ENCODE results near the gene RAB40B. TPM values are rescaled to one million over a fixed set of nuclear protein-coding genes. Genes with fewer than 3 reads are reported as not detected.

RAB40B gene
- total RNA-seq, 1 donor from 2014 or later: 3.2 TPM

DNA sequence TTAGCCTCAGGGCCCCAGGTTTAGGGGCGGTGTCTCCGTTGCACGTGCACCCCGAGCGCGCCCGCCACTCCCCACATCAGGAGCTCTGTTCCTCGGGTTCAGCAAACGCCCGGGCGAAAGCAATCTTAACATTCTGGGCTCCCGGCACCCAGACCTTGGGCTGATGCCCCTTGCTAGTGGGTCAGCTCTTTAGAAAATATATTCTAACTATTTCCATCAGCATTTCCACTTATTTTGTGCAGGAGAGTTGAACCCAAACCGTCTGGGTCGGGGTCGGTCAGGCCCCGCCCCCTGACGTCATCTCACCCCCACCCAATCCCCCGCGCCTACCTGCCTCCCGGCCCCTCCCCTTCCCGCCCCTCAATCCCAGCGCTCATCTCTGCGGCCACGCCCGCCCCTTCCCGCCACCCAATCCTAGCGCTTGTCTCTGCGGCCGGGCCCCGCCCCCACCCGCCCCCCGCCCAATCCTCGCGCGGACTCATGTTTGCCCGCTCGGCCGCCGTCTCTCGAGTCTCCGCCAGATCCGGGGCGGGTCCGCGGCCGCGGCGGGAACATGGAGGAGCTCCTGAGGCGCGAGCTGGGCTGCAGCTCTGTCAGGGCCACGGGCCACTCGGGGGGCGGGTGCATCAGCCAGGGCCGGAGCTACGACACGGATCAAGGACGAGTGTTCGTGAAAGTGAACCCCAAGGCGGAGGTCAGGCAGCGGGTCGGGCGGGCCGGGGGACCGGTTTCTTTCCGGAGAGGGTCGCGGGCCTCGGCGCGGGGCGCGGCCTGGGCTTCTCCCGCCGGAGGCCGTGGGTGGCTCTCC is 17.9 kb upstream of the RAB40B start, which contains the start of gene FN3KRP:
Gene FN3KRP (plus strand): TSS at position 504 of the 808 bp plus-strand sequence. CDS start 50 bp downstream, at position 554.
- peak; percentile 91 to 92 for DNase-seq (ENCODE audit: low read depth in 2 of 2)

DNA sequence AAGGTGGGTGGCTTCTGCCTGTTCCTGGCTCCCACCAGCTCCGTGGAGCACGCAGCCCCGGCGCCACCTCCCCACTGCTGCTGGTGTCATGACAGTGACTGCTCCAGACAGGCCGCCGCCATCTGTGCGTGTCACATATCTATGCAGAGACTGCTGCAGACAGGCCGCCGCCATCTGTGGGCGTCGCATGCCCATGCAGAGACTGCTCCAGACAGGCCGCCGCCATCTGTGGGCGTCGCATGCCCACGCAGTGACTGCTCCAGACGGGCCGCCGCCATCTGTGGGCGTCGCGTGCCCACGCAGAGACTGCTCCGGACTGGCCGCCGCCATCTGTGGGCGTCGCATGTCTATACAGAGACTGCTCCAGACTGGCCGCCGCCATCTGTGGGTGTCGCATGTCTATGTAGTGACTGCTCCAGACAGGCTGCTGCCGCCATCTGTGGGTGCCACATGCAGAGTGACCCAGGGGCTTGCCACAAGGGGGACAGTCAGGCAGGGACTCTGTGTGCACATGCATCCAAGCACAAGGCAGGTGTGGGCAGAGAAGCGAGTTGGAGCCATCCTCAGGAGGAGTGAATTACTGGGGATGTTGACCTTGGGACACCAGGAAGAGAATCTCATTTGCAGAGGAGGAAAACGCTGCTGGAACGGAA is 14.7 kb upstream of the RAB40B start:
- DNase-seq (ENCODE audit: low read depth in 2 of 2): no peak

DNA sequence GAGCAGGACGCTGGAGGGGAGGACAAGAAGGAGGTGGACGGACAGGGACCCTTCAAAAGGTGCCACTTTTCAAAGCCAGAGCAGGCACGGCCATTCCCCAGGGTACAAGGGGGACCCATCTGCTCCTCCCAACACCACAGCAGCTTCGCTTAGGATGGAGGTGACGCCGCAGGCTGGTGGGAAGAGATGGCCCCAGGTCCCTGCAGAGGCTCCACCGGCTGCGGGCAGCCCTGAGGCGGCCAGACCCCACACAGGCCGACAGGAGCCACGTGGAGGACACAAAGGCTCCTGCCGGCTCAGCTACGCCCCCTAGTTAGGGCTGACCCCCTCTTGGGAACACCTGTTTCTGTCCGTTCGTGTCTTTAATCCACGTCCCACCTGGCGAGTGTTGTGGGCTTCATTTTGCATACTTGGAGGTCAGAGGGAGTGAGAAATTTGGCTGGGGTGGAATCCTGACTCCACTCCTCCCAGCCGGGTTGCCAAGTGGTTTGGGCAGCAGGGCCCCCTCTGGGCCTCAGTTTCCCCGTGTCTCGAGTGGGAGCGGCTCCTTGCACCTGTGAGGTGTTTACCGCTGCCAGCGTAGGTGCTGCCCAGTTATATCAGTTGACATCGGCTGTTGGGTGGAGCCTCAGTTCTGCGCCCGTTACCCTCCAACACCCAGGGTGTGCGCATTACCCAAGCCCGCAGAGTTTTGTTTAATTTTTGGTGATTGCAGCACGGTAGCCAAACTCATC is 12.2 kb upstream of the RAB40B start:
- no peak for DNase-seq (ENCODE audit: low read depth in 2 of 2)

DNA sequence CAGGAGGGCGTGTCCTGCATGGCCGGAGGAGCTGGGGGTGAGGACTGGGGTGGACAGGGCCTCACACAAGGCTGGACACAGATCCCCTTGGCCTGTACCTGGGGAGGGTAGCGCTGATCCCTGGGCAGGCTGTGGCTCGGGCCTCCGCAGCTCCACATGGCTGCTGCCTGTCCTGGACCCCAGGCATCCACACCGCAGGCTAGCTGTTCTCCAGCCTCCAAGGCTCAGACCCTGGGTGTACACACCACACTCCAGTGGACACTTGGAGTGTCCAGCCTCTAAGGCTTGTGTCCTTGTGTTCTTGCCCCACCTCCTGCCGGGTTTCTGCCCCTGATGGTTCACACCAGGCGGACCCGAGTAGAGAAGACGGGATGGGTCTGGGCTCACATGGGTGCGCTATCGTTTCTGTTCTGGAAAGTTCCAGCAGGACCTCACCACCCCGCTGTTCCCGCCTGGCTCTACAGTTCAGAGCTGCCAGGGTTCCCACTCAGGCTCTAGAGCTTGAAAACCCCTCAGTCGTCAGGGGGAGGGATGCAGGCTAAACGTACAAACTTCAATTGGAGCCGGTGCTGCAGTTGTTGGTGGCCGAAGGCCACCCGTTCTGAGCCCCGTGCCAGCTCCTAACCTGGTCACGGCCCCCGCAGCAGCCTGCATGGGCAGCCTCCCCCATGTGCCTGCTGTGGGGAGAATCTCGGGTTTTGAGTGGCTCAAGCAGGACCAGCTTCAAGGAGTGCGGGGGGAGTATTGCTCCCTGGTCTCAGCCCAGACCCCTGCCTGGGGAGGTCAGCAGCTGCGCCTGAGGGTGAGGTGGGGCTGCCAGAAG is 11.4 kb upstream of the RAB40B start:
- no peak for DNase-seq (ENCODE audit: low read depth in 2 of 2)

DNA sequence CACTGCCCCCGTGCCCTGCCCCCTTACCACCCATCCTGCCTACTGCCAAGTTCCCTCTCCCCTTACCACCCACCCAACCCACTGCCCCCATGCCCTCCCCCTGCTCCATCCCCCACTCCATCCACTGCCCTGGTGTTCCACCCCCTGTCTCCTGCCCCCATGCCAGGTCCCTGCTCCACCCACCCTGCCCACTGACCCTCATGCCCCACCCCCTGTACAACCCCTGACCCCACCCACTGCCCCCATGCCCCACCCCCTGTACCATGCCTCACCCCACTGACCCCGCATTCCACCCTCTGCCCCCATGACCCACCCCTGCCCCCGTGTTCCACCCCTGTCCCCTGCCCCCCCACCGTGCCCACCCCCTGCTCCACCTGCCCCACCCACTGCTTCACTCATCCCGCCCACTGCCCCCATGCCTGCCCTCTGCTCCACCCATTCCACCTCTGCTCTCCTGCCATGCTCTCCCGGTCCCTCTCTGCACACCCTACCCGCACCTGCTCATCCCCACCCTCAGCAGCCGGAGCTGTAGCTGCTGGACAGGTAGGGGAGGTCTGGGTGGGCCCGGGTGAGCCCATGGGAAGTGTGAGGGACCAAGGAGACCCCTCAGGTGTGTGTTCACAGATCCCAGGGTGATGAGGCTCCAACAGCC is 10.7 kb upstream of the RAB40B start:
- no peak for DNase-seq (ENCODE audit: low read depth in 2 of 2)

DNA sequence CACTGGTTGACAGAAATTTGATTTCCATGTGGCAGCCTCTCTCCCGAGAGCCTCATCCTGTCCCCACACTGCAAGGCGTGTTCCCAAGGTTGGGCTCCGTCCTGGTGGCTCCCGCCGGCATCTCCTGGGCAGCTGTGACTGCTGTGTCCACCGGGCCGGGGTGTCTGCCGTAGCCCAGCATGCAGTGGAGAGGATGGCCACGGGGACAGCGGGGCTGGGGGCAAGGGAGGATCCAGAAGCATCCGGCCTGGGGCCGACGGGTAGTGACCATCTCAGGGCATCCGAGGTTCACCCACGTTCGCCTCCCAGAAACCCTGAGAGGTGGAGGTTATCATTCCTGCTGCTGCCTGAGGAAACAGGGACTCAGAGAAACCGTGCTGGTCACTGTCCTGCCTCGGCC is 7.3 kb upstream of the RAB40B start:
- no peak for DNase-seq (ENCODE audit: low read depth in 2 of 2)

DNA sequence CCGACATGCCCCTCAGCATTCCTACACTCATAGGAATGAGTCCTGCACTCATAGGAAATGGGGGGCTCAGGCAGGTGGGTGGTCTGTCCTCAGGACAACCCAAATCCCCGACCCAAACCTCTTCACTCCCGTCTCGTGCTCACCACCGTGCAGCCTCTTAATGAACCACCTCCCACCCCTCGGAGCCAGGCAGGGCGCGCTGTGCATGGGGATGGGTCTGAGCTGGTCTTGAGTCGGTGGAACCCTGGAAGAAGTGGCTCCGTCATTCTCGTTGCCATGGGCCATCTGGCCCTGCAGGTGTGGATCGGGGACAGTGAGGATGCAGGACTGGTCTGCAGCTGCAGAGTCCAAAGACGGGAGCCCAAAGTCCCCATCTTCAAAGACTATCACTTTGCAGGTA is 6.4 kb upstream of the RAB40B start:
- no peak for DNase-seq (ENCODE audit: low read depth in 2 of 2)

DNA sequence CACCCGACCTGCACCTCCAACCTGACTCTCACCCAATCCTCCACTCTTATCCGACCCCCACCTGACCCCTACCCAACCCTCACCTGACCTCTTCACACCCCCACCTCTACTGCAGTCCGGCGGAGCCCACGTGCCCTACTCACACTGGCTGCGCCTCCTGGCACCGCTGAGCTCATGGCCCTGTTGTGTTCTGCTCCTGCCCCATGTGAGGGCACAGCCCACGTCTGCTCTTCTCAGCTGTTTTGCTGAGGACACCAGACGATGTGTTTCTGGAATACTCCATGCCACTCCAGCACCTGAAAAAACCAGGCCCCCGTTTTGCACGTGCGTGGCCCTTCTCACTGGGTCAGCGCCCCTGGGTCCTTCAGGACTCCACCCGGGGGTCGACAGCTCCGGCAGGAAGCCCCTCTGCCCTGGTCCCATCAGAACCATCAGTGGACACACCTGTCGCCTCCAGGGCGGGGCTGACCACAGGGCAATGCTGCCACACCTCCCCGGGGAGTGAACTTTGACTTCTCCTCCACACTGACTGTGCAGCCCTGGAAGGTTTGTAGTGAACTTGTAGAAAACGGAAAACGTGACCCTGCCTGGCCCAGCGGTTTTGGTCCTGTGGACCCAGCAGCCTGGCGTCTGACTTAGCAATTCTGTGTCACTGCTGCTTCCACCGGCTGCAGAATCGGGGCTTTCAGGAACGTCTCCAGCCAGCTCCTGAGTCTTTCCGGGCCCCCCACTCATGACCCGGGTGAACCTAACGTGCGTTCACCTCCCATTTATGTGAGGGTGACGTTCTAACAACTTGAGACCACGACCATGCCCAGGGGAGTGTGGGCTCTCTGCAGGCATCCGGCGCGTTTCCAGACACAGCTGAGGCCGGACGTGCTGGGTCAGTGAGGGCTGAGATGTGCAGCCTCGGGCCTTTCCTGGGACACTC is 5.7 kb upstream of the RAB40B start:
- DNase-seq (ENCODE audit: low read depth in 2 of 2): no peak

DNA sequence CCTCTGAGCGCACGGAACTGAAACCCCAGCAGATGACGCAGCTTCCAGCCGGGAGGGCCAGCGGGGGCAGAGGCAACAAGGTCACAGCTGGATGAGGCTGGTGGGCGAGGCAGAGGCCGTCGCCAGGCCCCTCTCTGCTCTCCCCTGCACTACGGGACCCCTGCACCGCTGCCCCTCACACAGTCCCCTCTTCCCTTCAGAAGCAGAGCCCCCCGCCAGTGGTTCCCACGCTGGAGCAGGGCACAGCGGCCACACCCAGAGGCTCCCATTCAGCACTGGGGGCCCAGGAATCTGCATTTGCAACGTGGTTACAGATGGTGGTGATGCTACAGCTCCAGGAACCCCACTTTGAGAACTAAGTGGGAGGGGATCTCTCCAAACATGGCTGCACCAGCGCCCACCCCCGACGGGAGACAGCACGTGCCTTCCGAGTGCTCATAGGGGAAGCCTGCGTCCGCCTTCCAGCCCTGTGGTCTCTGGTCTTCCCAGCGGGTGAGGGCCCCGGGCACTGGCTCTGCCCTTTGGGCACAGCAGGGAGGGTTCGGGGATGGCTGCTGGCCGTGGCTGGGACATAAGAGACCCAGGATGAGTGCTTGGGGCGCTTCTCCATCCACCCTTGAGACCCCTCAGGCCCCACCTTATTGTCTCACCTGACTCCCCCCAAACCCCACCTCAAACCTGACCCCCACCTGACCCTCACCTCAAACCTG is 4.7 kb upstream of the RAB40B start:
- DNase-seq (ENCODE audit: low read depth in 2 of 2): no peak

DNA sequence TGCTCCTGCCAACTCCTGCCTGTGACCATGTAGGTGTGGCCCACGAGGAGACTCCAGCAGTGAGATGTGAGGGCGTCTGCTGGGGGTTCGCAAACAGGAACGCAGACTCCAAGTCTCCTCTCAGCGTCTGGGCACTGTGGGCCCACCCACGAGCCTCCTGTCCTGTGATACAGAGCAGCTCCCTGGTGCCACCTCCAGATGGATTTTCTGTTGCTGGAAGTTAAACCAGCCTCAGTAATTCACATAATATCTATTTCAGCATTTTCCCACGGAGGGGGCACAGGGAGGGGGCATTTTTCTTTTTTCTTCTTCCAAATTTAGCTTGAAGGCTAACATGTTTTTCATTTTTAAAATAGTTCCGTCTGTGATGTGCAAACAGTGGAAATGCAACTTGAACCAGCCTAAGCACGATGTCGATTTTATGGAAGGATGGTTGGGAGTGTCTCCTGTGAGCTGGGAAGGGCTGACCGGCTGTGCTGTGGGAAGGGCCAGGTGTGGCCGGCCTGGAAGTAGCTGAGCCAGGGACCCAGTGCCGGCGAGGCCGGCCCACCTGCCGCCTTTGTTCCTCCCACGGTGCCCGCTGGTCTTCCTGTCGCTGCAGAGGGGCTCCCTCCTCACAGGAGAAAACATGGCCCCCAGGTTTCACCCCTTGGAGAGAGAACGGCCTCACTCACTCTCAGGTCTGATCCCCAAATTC is 3.9 kb upstream of the RAB40B start:
- no peak for DNase-seq (ENCODE audit: low read depth in 2 of 2)

DNA sequence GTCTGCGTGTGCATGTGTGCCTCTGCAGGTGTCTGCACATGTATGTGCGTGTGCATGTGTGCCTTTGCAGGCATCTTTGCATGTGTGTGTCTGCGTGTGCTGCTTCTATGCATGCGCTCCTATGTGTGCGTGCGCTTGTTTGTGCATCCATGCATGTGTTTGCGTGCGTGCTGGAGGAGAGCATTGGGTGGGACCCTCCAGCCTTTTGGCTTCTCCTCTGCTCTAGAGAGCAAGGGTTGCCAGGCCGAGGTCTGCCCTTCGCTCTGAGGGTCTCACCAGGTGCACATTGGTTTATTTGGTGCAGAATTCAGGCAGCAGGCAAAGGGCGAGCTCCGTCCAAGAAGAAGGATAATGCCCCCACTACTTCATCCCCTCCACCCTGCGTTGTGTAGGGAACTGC is 1.1 kb upstream of the RAB40B start:
- no peak for DNase-seq (ENCODE audit: low read depth in 2 of 2)

DNA sequence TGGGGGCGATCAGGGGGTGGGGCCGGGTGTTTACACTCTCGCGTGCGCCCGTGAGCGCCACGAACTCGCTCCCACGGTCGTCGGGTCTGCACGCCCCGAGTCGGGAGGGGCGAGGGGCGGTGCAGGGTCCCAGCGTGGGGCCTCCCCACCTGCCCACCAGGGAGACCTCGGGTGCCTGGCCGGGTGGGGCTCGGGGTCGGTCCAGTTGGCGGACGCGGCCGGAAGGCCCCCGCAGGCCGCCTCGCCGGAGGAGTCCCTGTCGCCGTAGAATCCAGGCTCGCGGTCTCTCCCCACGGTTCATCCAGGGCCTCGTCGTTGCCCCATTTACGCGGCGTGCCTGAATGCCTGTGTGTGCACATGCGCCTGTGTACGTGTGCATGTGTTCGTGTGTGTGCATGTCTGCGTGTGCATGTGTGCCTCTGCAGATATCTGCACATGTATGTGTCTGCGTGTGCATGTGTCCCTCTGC is 510 bp upstream of the RAB40B start:
- no peak for DNase-seq (ENCODE audit: low read depth in 2 of 2)

DNA sequence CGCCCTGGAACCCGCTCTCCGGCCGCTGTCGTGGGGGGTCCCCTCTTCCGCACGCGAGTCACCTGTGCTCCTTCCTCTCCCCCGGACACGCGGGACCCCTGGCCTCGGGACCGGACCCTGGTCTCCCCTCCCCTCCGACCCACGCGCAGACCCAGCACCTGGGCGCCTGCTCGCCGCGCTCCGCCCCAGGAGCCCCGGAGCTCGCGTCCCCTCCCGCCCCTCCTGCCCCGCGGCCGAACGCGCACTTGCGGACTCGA is 762 bp downstream of the RAB40B start:
- no peak for DNase-seq (ENCODE audit: low read depth in 2 of 2)

DNA sequence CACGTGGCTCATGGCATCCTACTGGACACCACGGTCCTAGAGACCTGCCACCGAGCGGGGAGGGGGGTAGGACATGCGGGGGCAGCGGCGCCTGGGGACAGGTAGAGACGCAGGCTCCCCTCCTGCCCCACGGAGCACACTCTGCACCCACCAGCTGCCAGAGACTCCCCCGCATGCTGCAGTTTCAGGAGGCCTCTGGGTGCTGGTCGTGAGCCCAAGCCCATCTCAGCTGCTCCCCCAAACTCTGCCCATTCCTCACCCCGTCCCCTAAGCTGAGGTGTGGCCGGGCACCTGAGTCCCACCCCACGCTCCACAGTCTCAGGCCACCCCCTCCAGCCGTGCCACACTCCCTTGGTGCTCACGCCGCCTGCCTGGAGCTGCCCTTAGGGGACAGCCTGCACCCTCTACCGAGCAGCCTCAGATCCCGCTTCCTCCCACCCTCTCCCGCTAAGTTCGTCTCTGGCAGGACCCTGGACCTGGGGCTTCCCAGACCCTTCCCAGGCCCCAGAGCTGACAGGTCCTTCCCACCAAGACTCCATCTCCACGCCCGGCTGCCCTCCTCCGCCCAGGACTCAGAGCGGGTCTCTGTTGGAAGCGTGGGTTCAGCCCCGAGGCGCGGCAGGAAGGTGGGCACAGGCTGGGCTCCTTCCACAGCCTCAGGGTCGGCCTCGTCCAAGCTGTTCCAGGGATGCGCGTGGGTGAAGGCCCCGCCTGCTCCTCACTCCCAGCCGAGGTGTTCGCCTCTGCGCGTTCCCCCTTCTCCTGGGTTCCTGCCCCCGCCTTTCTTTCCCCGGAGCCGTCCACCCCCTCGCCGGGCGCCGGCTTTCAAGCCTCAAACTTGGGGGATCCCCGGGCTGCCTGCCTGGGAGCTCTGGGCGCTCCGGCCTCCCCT is 1.3 kb downstream of the RAB40B start:
- no peak for DNase-seq (ENCODE audit: low read depth in 2 of 2)

DNA sequence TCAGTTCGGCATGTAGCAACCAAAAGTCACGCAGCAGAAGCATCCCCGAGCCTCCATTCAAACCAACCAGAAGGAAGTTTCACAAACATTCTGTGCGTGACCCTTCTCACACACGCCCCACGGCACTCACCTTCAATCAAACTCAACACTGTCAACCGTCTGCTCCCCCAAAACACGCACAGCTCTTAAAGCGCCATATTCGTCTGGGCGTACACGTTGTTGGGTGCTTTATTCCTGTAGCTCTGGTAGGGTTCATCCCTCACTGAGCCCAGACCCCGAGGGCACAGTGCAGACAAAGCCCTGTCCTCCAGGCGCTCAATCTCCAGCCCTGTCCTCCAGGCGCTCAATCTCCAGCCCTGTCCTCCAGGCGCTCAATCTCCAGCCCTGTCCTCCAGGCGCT is 2.2 kb downstream of the RAB40B start:
- no peak for DNase-seq (ENCODE audit: low read depth in 2 of 2)

DNA sequence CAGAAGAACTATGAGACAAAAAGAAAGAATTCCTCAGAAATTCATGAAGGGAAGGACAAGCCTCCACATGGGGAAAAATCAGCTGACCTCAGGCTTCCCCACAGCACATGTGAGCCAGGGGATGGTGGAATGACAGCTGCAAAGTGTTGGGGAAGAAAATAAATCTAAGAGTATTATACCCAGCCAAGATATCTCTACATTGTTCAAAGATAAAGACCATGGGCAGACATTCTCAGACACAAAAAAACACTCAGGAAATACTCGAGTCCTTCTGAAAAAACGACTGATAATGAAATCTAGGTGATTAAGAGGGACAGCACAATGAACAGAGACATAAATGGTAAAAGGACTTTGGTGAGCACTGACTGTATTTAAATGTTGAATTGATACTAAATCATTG is 3.9 kb downstream of the RAB40B start:
- no peak for DNase-seq (ENCODE audit: low read depth in 2 of 2)

DNA sequence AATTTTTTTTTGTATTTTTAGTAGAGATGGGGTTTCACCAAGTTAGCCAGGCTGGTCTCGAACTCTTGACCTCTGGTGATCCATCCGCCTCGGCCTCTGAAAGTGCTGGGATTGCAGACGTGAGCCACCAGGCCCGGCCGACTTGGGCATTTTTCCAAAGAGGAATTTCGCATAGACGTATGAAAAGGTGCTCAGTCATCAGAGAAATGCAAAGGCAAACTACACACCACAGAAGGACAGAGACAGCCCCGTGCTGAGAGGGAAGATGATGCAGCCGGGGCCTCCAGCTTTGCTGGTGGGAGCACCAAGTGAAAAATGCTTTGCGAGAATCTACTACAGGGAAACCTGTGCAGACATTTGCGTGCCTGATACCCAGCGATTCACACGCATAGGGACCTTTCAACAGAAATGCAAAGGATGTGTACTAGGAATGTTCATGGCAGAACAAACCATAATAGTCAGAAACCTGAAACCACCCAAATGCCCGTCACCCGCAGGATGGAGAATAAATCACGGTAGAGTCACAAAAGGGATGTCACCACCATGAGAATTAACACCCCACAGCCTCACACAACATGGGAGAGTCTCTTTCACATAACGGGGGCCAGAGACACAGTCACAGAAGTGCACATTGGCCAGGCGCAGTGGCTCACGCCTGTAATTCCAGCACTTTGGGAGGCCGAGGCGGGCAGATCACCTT is 5.2 kb downstream of the RAB40B start:
- DNase-seq (ENCODE audit: low read depth in 2 of 2): no peak
